Naive thymus-derived CD4-positive, alpha-beta T cell (primary cell): Measurements from ENCODE around the gene GNAQ. TPM values are rescaled to one million over a fixed set of nuclear protein-coding genes. Genes with fewer than 3 reads are reported as not detected.
"Not testable (repeated sequence)": the region's sequence is repeated elsewhere in the genome, so short reads cannot be mapped to it uniquely, and the experiment has no call there.

Experiments used
- ATAC-seq: fragments of 150-1000 bp; cut with Tn5 transposase; 2 replicates; pipeline ENCODE4 v1.10.0; 2021; ENCODE audit warnings: mild to moderate bottlenecking, moderate library complexity
- CTCF ChIA-PET: fragments of 350-600 bp; sonication (Branson Sonifier 250); formaldehyde crosslinking; loops from one replicate; lab custom pipeline; 2021; ENCODE audit warnings: antibody characterized with exemption; lab: Charles Lee
- POLR2A ChIA-PET: fragments of 350-600 bp; sonication (Branson Sonifier 250); formaldehyde crosslinking; loops from one replicate; lab custom pipeline; 2021; ENCODE audit warnings: antibody characterized with exemption, inconsistent platforms; lab: Charles Lee
- DNase-seq, 9 donors: peaks; one replicate each; pipeline versions ENCODE4 v3.0.0 to v3.0.0-alpha.2; 2020 to 2022; ENCODE audit warnings: mixed read lengths in 1 of 9
- H3K27ac ChIP-seq: one replicate; pipeline ENCODE4 v1.7.0; 2013; ENCODE audit warnings: mild to moderate bottlenecking, low read depth, low read length, moderate library complexity
- H3K27me3 ChIP-seq, 2 donors: one replicate each; pipeline ENCODE4 v1.7.0; 2013; ENCODE audit warnings: low read length in 2 of 2, mild to moderate bottlenecking in 2 of 2, moderate library complexity in 2 of 2; ENCODE audit not compliant: control insufficient read depth in 2 of 2, insufficient read depth in 2 of 2
- H3K36me3 ChIP-seq, 3 experiments: 1 replicate in 2 of 3; 2 replicates in 1 of 3; pipeline ENCODE4 v1.7.0; 2013; ENCODE audit warnings: low read length in 3 of 3, mild to moderate bottlenecking in 3 of 3, moderate library complexity in 1 of 3; ENCODE audit not compliant: insufficient read depth in 3 of 3, control insufficient read depth in 2 of 3
- H3K4me1 ChIP-seq, 2 donors: one replicate each; pipeline ENCODE4 v1.7.0; 2013; ENCODE audit warnings: low read length in 2 of 2, mild to moderate bottlenecking in 2 of 2, moderate library complexity in 1 of 2; ENCODE audit not compliant: control insufficient read depth in 2 of 2, insufficient read depth in 2 of 2
- H3K4me3 ChIP-seq: 2 replicates; pipeline ENCODE4 v1.7.0; 2013; ENCODE audit warnings: mild to moderate bottlenecking, low read length
- H3K9me3 ChIP-seq, 3 experiments: 1 replicate in 2 of 3; 2 replicates in 1 of 3; pipeline ENCODE4 v1.7.0; 2013; ENCODE audit warnings: low read length in 3 of 3; ENCODE audit not compliant: control insufficient read depth in 2 of 3
- H3K27ac Mint-ChIP-seq, 9 donors: one replicate each; pipeline ENCODE4 v1.8.0; 2020 to 2022; ENCODE audit warnings: mixed read lengths in 9 of 9, mild to moderate bottlenecking in 8 of 9, moderate library complexity in 5 of 9, inconsistent platforms in 2 of 9
- H3K27me3 Mint-ChIP-seq, 5 donors: one replicate each; pipeline ENCODE4 v1.8.0; 2021 to 2022; ENCODE audit warnings: mixed read lengths in 5 of 5, mild to moderate bottlenecking in 1 of 5
- H3K36me3 Mint-ChIP-seq, 5 donors: one replicate each; pipeline ENCODE4 v1.8.0; 2020 to 2022; ENCODE audit warnings: mixed read lengths in 5 of 5, mild to moderate bottlenecking in 3 of 5, inconsistent platforms in 1 of 5
- H3K4me1 Mint-ChIP-seq, 7 donors: one replicate each; pipeline ENCODE4 v1.8.0; 2020 to 2022; ENCODE audit warnings: mixed read lengths in 7 of 7, mild to moderate bottlenecking in 3 of 7, inconsistent platforms in 1 of 7
- H3K4me3 Mint-ChIP-seq, 10 donors: one replicate each; pipeline ENCODE4 v1.8.0; 2020 to 2022; ENCODE audit warnings: mild to moderate bottlenecking in 10 of 10, mixed read lengths in 10 of 10, moderate library complexity in 6 of 10, inconsistent platforms in 2 of 10
- H3K9me3 Mint-ChIP-seq, 11 donors: one replicate each; pipeline ENCODE4 v1.8.0; 2020 to 2022; ENCODE audit warnings: mixed read lengths in 11 of 11, mild to moderate bottlenecking in 4 of 11, inconsistent platforms in 1 of 11, moderate library complexity in 1 of 11
- intact Hi-C, 2 donors: fragments of 100-400 bp; cut with micrococcal nuclease; formaldehyde crosslinking; loops; one replicate each; pipeline ENCODE4 v1.15.1; 2023
- polyA plus RNA-seq, 2 donors: library from polyadenylated mRNA; unstranded; fragments of 300-500 nt; fragmentation: Illumina TruSeq; gene quantifications; one replicate each; pipeline ENCODE4 v1.2.3, GENCODE V29; 2021
- total RNA-seq, 6 experiments: library from RNA in 5 of 6; stranded (reverse) in 5 of 6; gene quantifications; 1 replicate in 5 of 6; 2 replicates in 1 of 6; pipeline ENCODE4 v1.2.3 and lab custom pipeline; 2021 to 2026

The GNAQ gene
- total and polyA plus RNA-seq, 7 experiments from 2014 or later, result 7.2 to 60.6 (median 46.2) TPM

DNA sequence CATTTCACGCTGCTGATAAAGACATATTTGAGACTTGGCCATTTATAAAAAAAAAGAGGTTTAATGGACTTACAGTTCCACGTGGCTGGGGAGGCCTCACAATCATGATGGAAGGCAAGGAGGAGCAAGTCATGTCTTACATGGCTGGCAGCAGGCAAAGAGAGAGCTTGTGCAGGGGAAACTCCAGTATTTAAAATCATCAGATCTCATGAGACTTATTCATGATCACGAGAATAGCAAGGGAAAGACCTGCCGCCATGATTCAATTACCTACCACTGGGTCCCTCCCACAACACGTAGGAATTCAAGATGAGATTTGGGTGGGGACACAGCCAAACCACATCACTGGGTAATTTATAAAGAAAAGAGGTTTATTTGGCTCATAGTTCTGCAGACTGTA, 168.0 kb downstream of the GNAQ start:
- H3K27ac Mint-ChIP-seq, result peak overlapping the region in 1 of 9 donors; percentile 47
- peaks cover 23 to 69% (median 64%) of the 10 kb centered on the region in 5 donors for H3K36me3 Mint-ChIP-seq
- POLR2A ChIA-PET, H3K4me3 ChIP-seq, H3K9me3 ChIP-seq, H3K27me3 ChIP-seq, intact Hi-C loops, H3K36me3 ChIP-seq, H3K27ac ChIP-seq, H3K4me3 Mint-ChIP-seq, H3K27me3 Mint-ChIP-seq, H3K4me1 ChIP-seq, CTCF ChIA-PET, ATAC-seq, DNase-seq: not testable (repeated sequence)
- H3K4me1 Mint-ChIP-seq, result peaks cover 9 to 28% (median 12%) of the 10 kb centered on the region in 7 donors
- H3K9me3 Mint-ChIP-seq, result peaks cover 0 to 40% (median 16%) of the 10 kb centered on the region in 11 donors

GRCh38 chr9:77860953-77861352, 170.7 kb downstream of the GNAQ start:
- POLR2A ChIA-PET, intact Hi-C loops, DNase-seq, H3K4me3 Mint-ChIP-seq, H3K27me3 ChIP-seq, H3K4me1 ChIP-seq, CTCF ChIA-PET, H3K4me3 ChIP-seq, H3K9me3 ChIP-seq, ATAC-seq, H3K27ac ChIP-seq, H3K36me3 ChIP-seq, H3K27me3 Mint-ChIP-seq: not testable (repeated sequence)
- peaks cover 7 to 53% (median 30%) of the 10 kb centered on the region in 7 donors for H3K4me1 Mint-ChIP-seq
- H3K9me3 Mint-ChIP-seq, result peaks cover 0 to 40% (median 16%) of the 10 kb centered on the region in 11 donors
- H3K36me3 Mint-ChIP-seq, result peaks cover 26 to 72% (median 66%) of the 10 kb centered on the region in 5 donors
- peak overlapping the region in 1 of 9 donors; percentile 53 for H3K27ac Mint-ChIP-seq

DNA sequence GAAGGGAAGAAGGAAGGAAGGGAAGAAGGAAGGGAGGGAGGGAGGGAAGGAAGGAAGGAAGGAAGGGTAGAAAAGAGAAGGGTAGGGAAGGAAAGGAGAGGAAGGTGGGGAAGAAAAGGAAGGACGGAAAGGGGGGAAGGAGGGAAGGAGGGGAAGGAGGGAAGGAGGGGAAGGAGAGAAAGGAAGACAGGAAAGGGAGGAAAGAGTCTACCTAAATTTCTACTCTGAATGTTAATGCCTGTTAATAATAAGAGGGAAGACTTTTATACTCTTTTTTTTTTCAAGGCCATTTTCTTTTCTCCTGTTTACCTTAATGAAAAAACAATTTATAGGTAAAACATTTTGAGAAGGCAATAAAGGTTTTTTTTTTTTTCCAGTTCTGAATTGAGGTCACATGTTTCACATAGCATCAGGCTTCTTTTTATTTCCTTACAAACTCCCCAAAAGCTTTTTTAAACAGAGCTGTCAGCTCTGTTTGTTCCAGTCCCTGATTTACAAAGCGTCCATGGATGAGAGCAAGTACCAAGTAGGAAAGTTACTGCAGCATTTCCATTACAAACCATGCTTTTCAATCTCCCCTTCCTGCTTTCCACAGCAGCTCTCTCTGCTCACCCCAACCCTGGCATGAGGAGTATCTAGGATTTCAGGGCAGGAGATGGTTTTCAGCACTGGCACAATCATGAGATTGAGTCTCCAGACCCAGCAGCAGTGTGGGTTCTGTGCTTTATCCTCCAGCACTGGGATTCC, 173.9 kb downstream of the GNAQ start:
- H3K9me3 Mint-ChIP-seq, result peaks cover 0 to 14% (median 5%) of the 10 kb centered on the region in 11 donors
- H3K27ac Mint-ChIP-seq, result peak overlapping the region in 1 of 9 donors; percentile 60
- peaks cover 8 to 39% (median 37%) of the 10 kb centered on the region in 5 donors for H3K36me3 Mint-ChIP-seq
- no peaks in the 10 kb centered on the region for H3K9me3 ChIP-seq
- no peak overlapping the region for H3K27ac ChIP-seq
- H3K27me3 Mint-ChIP-seq, result no peaks in the 10 kb centered on the region
- no peak for DNase-seq
- intact Hi-C loops, result no loop called here
- no peaks in the 10 kb centered on the region for H3K36me3 ChIP-seq
- POLR2A ChIA-PET, result no interaction called here
- H3K4me3 Mint-ChIP-seq, result no peak overlapping the region
- ATAC-seq, result no peak
- no peaks in the 10 kb centered on the region for H3K27me3 ChIP-seq
- H3K4me3 ChIP-seq, result no peak overlapping the region
- CTCF ChIA-PET, result no interaction called here
- H3K4me1 ChIP-seq, result no peaks in the 10 kb centered on the region
- H3K4me1 Mint-ChIP-seq, result peaks cover 8 to 59% (median 44%) of the 10 kb centered on the region in 7 donors

DNA sequence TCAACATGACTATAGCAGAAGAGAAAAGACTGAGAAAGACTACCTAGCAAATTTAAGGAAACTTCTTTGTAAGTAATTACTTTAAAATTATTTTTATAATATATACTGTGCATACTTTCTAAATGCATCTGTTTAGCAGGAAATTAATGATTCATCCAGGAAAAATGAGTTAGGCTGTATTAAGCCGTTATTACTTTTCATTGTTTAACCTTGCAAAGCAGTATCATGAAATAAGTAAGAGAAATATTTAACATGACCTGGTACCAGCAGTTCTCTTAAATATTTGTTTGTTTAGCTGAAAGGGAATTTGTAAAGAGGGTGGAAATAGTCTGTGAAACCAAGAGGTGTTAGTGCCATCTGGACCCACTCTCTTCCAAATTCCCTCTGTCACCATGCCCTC, 175.0 kb downstream of the GNAQ start:
- Histone ChIP-seq H3K36me3 (no peaks in the 10 kb centered on the region), H3K4me3 (no peak overlapping the region), H3K4me1 (peaks cover 0 to 4% of the 10 kb centered on the region in 2 donors), H3K9me3 (no peaks in the 10 kb centered on the region), H3K27ac (no peak overlapping the region), H3K27me3 (no peaks in the 10 kb centered on the region)
- CTCF ChIA-PET, result no interaction called here
- POLR2A ChIA-PET, result no interaction called here
- intact Hi-C loops, result no loop called here
- H3K9me3 Mint-ChIP-seq, result peaks cover 0 to 9% (median 5%) of the 10 kb centered on the region in 11 donors
- DNase-seq (no peak), ATAC-seq (no peak)
- peak overlapping the region in 1 of 9 donors; percentile 48 for H3K27ac Mint-ChIP-seq
- H3K4me3 Mint-ChIP-seq, result no peak overlapping the region
- peaks cover 8 to 34% (median 31%) of the 10 kb centered on the region in 5 donors for H3K36me3 Mint-ChIP-seq
- H3K27me3 Mint-ChIP-seq, result no peaks in the 10 kb centered on the region
- H3K4me1 Mint-ChIP-seq, result peaks cover 11 to 59% (median 44%) of the 10 kb centered on the region in 7 donors

GRCh38 chr9:77854916-77855311, 176.7 kb downstream of the GNAQ start:
- Mint-ChIP-seq H3K36me3 (peaks cover 6 to 23% (median 17%) of the 10 kb centered on the region in 5 donors), H3K9me3 (peaks cover 0 to 9% (median 0%) of the 10 kb centered on the region in 11 donors), H3K27me3 (no peaks in the 10 kb centered on the region), H3K4me3 (no peak overlapping the region), H3K4me1 (peaks cover 11 to 54% (median 44%) of the 10 kb centered on the region in 7 donors), H3K27ac (peak overlapping the region in 1 of 9 donors; percentile 14)
- Histone ChIP-seq H3K9me3 (no peaks in the 10 kb centered on the region), H3K27ac (no peak overlapping the region), H3K4me3 (no peak overlapping the region), H3K4me1 (peaks cover 0 to 4% of the 10 kb centered on the region in 2 donors), H3K27me3 (no peaks in the 10 kb centered on the region), H3K36me3 (no peaks in the 10 kb centered on the region)
- intact Hi-C loops, result no loop called here
- no peak for ATAC-seq
- CTCF ChIA-PET, result interaction anchor here (0.6 kb wide), 1 partner anchor 157 kb away, joined by 4 read pairs; no protein-coding TSS in a partner anchor
- DNase-seq, result no peak
- POLR2A ChIA-PET, result interaction anchor here (0.7 kb wide), 1 partner anchor 11 kb away, joined by 3 read pairs; no protein-coding TSS in a partner anchor

DNA sequence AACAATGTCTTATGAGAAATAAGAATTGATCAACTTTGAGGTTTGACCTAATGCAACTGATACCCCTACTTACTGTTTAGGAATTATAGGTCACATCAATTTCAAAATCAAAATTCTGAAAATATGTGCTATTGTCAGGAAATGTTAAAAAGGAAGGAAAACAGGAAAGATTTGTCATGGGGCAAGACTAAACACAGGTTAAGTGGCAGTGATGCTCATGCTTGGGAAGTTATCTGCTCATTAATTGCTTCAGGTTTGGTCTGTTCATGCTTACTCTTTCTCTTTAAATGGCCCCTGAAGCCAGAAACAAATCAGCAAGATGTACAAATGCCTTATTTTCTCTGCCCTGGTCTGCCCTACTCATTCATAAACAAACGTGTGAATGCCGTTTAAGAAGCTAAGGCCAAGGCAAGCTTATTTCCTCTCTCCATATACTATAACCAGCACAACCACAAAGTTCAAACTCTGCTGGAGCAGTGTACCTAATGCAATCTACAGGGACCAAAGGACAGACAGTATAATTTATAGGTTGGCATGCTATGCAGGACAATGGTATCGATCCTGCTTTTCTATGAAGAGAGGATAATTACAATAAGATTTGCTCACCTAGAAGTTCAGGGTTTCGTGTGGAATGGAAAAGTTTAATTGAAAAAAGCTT, 177.2 kb downstream of the GNAQ start:
- Histone ChIP-seq H3K4me3 (no peak overlapping the region), H3K27me3 (no peaks in the 10 kb centered on the region), H3K9me3 (no peaks in the 10 kb centered on the region), H3K27ac (no peak overlapping the region), H3K36me3 (no peaks in the 10 kb centered on the region), H3K4me1 (peaks cover 0 to 4% of the 10 kb centered on the region in 2 donors)
- Mint-ChIP-seq H3K9me3 (peaks cover 0 to 9% (median 0%) of the 10 kb centered on the region in 11 donors), H3K27me3 (no peaks in the 10 kb centered on the region), H3K4me3 (peak overlapping the region in 1 of 10 donors; percentile 18), H3K4me1 (peaks cover 11 to 54% (median 44%) of the 10 kb centered on the region in 7 donors), H3K27ac (peak overlapping the region in 1 of 9 donors; percentile 14), H3K36me3 (peaks cover 6 to 23% (median 14%) of the 10 kb centered on the region in 5 donors)
- POLR2A ChIA-PET, result interaction anchor here (0.7 kb wide), 1 partner anchor 12 kb away, joined by 3 read pairs; no protein-coding TSS in a partner anchor
- no peak for DNase-seq
- CTCF ChIA-PET, result interaction anchor here (0.6 kb wide), 1 partner anchor 158 kb away, joined by 4 read pairs; no protein-coding TSS in a partner anchor
- intact Hi-C loops, result no loop called here
- no peak for ATAC-seq
